Measurements from ENCODE around the gene SLC35F3.
"Not testable (repeated sequence)": the region's sequence is repeated elsewhere in the genome, so short reads cannot be mapped to it uniquely, and the experiment has no call there.

SLC35F3 gene

GRCh38 chr1:233868461-233868860 is 36.0 kb upstream of the SLC35F3 start:
- no peak for TF ChIP-seq CTCF (IDR thresholded peaks at IDR 0.05; ENCODE audit: insufficient read depth, missing control alignments)
- DNase-seq (ENCODE audit: insufficient read length, low spot score) (no peak), FAIRE-seq (no peak)

DNA sequence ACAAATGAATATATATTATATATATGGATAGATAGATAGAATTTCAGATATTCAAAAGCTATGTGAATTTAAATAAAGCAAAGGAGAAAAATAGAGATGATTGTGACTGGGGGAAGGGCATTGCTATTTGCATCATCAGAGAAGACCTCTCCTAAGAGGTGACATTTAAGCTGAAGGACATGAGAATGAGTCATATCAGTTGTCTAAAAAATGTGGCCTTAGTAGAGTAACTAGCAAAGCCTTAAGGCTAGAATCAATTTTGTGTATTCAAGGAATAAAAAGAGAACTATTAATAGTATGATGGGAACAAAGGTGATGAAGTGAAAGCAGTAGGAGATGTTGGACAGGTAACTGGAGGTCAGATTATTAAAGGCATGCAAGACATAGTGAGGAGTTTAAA is 34.8 kb upstream of the SLC35F3 start:
- TF ChIP-seq CTCF (IDR thresholded peaks at IDR 0.05; ENCODE audit: insufficient read depth, missing control alignments) = no peak
- FAIRE-seq (no peak), DNase-seq (ENCODE audit: insufficient read length, low spot score) (no peak)

DNA sequence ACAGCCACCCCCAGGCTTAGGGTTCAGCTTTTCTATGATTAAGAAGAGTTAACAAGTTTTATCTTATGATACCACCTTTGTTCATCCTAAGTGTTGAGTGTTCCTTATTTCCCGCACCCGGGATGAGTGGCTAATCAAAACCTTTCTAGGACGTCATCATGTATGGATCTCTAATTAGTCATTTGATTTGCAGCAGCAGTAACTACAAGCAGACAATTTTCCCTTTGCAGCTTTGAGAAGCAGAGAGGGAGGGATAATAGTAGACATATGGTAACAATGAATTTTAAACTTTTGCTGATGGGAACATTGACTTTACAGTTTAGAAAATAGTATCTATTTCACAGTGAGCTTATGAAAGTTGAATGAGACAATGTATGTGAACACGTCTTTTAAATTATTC is 30.8 kb upstream of the SLC35F3 start:
- FAIRE-seq (no peak), DNase-seq (ENCODE audit: insufficient read length, low spot score) (no peak)
- TF ChIP-seq CTCF (IDR thresholded peaks at IDR 0.05; ENCODE audit: insufficient read depth, missing control alignments) = no peak

DNA sequence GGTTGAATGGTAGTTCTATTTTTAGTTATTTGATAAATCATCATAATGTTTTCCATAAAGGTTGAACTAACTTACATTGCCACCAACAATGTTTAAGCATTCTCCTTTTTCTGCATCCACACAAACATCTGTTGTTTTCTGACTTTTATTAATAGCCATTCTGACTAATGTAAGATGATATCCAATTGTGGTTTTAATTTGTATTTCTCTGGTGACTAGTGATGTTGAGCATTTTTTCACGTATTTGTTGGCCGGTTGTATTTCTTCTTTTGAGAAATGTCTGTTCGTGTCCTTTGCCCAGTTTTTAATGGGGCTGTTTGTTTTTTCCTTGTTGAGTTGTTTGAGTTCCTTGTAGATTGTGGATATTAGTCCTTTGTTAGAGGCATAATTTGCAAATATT is 24.6 kb upstream of the SLC35F3 start:
- FAIRE-seq = no peak
- DNase-seq (ENCODE audit: insufficient read length, low spot score) = no peak
- no peak for TF ChIP-seq CTCF (IDR thresholded peaks at IDR 0.05; ENCODE audit: insufficient read depth, missing control alignments)

DNA sequence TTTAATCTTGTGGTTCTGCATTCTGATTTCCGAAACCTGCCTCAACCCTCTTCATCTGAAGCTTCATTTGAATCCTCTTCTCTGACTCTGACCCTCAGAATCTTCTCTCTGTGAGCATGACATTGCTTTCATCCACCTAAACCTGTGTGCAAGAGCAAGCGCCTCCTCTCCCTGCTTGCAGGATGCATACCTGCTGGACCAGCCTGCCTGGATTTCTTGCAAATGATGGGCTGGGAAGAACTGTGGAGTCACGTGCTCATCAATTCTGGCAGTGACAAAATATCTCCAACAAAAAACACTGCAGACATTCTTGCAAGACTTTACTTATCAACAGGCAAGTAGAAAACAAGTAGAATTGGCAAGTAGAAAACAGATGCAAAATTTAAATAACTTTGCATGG is 20.8 kb upstream of the SLC35F3 start:
- DNase-seq (ENCODE audit: insufficient read length, low spot score) = no peak
- no peak for FAIRE-seq
- TF ChIP-seq CTCF (IDR thresholded peaks at IDR 0.05; ENCODE audit: insufficient read depth, missing control alignments) = no peak

GRCh38 chr1:233884461-233885151 is 19.9 kb upstream of the SLC35F3 start:
- FAIRE-seq = no peak
- no peak for TF ChIP-seq CTCF (IDR thresholded peaks at IDR 0.05; ENCODE audit: insufficient read depth, missing control alignments)

DNA sequence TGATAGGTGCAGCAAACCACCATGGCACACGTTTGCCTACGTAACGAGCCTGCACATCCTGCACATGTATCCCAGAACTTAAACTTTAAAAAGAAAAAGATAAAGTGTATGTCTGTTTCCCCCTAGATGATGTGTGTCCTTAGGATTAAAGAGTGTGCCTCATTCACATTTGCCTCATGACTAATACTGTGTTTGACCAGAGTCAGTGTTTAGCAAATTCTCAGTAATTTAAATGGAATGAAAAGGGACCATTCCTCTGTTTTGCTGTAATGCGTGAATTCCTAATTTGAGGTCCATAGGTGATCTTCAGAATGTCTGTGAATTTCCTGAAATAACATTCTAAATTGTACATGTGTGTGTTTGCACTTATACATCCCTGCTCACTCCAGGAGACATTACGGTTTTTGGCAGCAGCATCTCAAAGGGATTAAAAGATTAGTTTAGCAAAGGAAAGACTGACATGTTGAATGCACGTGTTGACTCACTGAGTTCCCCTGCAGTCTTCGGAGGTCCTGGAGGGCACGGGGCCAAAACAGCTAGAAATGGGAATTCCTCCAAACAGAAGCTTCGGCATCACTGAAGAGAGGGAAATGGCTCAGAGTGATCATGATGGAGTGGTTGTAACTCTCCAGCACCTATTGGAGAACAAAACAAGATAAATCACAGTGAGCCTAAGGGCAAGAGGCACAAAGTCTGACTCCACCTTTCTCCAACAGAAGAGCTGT is 19.1 kb upstream of the SLC35F3 start:
- DNase-seq (ENCODE audit: insufficient read length, low spot score) (no peak), FAIRE-seq (no peak)
- TF ChIP-seq CTCF (IDR thresholded peaks at IDR 0.05; ENCODE audit: insufficient read depth, missing control alignments) = no peak

More at GRCh38 chr1:233884461-233885151, 19.9 kb upstream of the SLC35F3 start:
- DNase-seq (ENCODE audit: insufficient read length, low spot score) = no peak

GRCh38 chr1:233891151-233891550 is 13.3 kb upstream of the SLC35F3 start:
- not testable (repeated sequence) for DNase-seq (ENCODE audit: insufficient read length, low spot score); FAIRE-seq

Data from D721Med (cell line).